WERI-Rb-1 (cell line): ENCODE data around the gene PRR5.

Experiments used
- DNase-seq: peaks from one replicate; pipeline ENCODE4 v3.0.0-alpha.2; 2020
- H3K27ac ChIP-seq: fragments of 250-450 bp; sonication (Bioruptor Pico); 2 replicates; pipeline ENCODE4 v1.5.1; 2020; ENCODE audit warnings: mild to moderate bottlenecking, moderate library complexity
- H3K27me3 ChIP-seq: fragments of 250-450 bp; sonication (Bioruptor Pico); 2 replicates; pipeline ENCODE4 v1.5.1; 2021; ENCODE audit warnings: mild to moderate bottlenecking, low read depth, moderate library complexity; ENCODE audit not compliant: insufficient read depth, severe bottlenecking
- H3K36me3 ChIP-seq: fragments of 250-450 bp; sonication (Bioruptor Pico); 2 replicates; pipeline ENCODE4 v1.5.1; 2020; ENCODE audit warnings: mild to moderate bottlenecking, moderate library complexity
- H3K4me3 ChIP-seq: 2 replicates; pipeline ENCODE4 v1.5.1; 2011; ENCODE audit warnings: low read depth, mild to moderate bottlenecking, control low read depth, low read length
- H3K9me3 ChIP-seq: fragments of 250-450 bp; sonication (Bioruptor Pico); 2 replicates; pipeline ENCODE4 v1.5.1; 2021; ENCODE audit warnings: mild to moderate bottlenecking, moderate library complexity; ENCODE audit not compliant: severe bottlenecking
- CTCF ChIP-seq: IDR thresholded peaks from 2 replicates; pipeline ENCODE4 v1.5.1; 2011; ENCODE audit warnings: low read depth, mild to moderate bottlenecking, control low read depth, inconsistent platforms, low read length

Gene PRR5

DNA sequence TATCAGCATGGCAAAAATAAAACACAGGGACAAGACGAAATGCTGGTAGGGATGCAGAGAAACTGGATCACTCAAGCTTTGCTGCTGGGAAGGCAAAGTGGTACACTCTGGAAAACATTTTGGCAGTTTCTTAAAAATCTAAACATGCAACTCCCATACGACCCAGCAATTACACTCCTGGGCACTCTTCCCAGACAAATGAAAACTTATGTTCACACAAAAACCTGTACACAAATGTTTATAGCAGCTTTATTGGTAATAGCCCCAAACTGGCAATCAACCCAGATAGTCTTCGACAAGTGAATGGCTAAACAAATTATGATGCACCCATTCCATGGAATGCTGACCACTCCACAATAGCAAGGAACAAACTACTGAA is 35.8 kb upstream of the PRR5 start:
- Histone ChIP-seq H3K36me3 (no peaks in the 10 kb centered on the region), H3K4me3 (no peak overlapping the region), H3K9me3 (no peaks in the 10 kb centered on the region), H3K27me3 (no peaks in the 10 kb centered on the region), H3K27ac (no peak overlapping the region)
- no peak for TF ChIP-seq CTCF
- DNase-seq, result no peak

GRCh38 chr22:44667276-44667675 is 34.7 kb upstream of the PRR5 start:
- H3K36me3 ChIP-seq, result no peaks in the 10 kb centered on the region
- no peak overlapping the region for H3K4me3 ChIP-seq
- no peak for DNase-seq
- no peak for TF ChIP-seq CTCF
- no peaks in the 10 kb centered on the region for H3K27me3 ChIP-seq
- no peaks in the 10 kb centered on the region for H3K9me3 ChIP-seq
- no peak overlapping the region for H3K27ac ChIP-seq

DNA sequence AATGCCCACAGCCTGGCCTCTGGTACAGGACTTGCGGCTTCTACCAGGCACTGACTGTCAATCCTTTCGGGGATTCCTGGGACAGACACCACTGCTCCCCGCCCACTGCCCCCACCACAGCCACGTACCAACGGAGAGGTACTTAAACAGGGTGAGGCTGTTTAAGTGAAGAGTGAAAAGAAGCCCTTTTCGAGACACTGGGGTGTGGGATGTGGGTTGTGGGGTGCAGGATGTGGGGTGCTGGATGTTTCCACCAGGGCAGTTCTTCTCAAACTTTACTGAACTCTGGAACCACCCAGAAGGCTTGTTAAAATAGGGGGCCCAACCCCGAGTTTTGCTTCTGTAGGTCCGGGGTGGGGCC is 34.2 kb upstream of the PRR5 start:
- DNase-seq, result no peak
- H3K9me3 ChIP-seq, result no peaks in the 10 kb centered on the region
- TF ChIP-seq CTCF, result no peak
- H3K36me3 ChIP-seq, result no peaks in the 10 kb centered on the region
- H3K4me3 ChIP-seq, result peak overlapping the region; percentile 44
- H3K27ac ChIP-seq, result no peak overlapping the region
- no peaks in the 10 kb centered on the region for H3K27me3 ChIP-seq

- Histone ChIP-seq H3K36me3 (no peaks in the 10 kb centered on the region), H3K27ac (no peak overlapping the region), H3K9me3 (no peaks in the 10 kb centered on the region), H3K4me3 (peak overlapping the region; percentile 44), H3K27me3 (no peaks in the 10 kb centered on the region)
- peak; percentile 52 for DNase-seq
- TF ChIP-seq CTCF, result peak; percentile 8; the same call in 1 of the 2 replicates
Measured at GRCh38 chr22:44668190-44668885, 33.7 kb upstream of the PRR5 start.

DNA sequence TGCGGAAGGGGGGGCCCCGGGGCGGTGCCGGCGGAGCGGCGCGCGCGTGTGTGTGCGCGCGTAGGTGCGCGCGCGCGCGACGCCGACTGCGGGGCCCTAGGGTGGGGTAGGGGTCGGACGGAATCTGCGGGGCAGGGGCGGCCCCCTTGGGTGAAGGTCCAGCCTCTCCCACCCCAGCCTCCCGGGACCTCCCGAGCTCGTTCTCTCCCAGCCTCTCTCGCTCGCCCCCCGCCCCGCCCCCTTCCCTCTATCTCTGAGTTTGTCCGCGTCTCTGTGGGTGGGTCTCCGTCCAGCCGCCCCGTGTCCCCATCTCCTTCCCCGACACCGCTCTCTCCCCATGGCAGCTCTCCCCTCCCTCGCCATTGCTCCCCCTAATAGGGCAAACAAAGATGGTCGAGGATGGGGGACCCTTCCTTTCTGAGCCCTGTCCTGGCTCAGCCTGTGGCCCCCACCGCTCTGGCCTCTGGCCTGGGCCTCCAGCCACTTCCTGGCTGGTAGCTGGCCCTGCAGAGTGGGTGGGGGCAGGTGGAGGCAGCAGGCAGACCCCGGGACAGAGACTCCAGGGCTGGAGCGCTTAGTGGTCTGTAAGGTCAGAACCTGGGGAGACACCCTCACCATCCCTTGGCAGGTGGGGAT is 33.0 kb upstream of the PRR5 start:
- Histone ChIP-seq H3K9me3 (no peaks in the 10 kb centered on the region), H3K27me3 (no peaks in the 10 kb centered on the region), H3K27ac (no peak overlapping the region), H3K36me3 (no peaks in the 10 kb centered on the region), H3K4me3 (peak overlapping the region; percentile 44)
- no peak for TF ChIP-seq CTCF
- no peak for DNase-seq
